Body of pancreas (tissue), 4 donors: ENCODE measurements around the gene STX8. TPM values are rescaled to one million over a fixed set of nuclear protein-coding genes. Genes with fewer than 3 reads are reported as not detected.
A peak's percentile ranks its signal among the peaks of the same experiment; 100 is the strongest.

Source experiments
- ATAC-seq: fragments of 150-250 bp; one replicate; pipeline ENCODE4 v1.9.1; 2016
- DNase-seq, 4 donors: peaks; one replicate each; pipeline ENCODE4 v3.0.0-alpha.2; 2019
- H3K27ac ChIP-seq, 4 donors: fragments of 200-600 bp; sonication (generic); 1 replicate in 3 of 4; 2 replicates in 1 of 4; pipeline versions ENCODE4 v1.5.1 to v1.6.1; 2016 to 2019; ENCODE audit warnings: mild to moderate bottlenecking in 1 of 4, mixed read lengths in 1 of 4, moderate library complexity in 1 of 4
- H3K27me3 ChIP-seq, 2 donors: fragments of 200-600 bp; sonication (generic); one replicate each; pipeline ENCODE4 v1.6.0; 2016; ENCODE audit warnings: mild to moderate bottlenecking in 1 of 2
- H3K36me3 ChIP-seq, 2 donors: fragments of 200-600 bp; sonication (generic); replicated peaks in 1 of 2; 2 replicates each; pipeline ENCODE4 v1.5.1; 2016; ENCODE audit warnings: low read depth in 2 of 2; ENCODE audit not compliant: insufficient read depth in 1 of 2
- H3K4me1 ChIP-seq: fragments of 200-600 bp; sonication (generic); one replicate; pipeline ENCODE4 v1.6.0; 2016
- H3K4me3 ChIP-seq, 2 donors: fragments of 200-600 bp; sonication (generic); 1 replicate in 1 of 2; 2 replicates in 1 of 2; pipeline ENCODE4 v1.5.1; 2016 to 2019
- H3K9me3 ChIP-seq, 3 donors: fragments of 200-600 bp; sonication (generic); 1 replicate in 2 of 3; 2 replicates in 1 of 3; pipeline ENCODE4 v1.5.1; 2016
- POLR2A ChIP-seq, 3 donors: fragments of 450-650 bp; IDR thresholded peaks; one replicate each; pipeline ENCODE4 v1.6.1; 2016; ENCODE audit warnings: antibody characterized with exemption in 3 of 3, mild to moderate bottlenecking in 2 of 3
- WGBS, 2 donors: methylation state at CpG; one replicate each; pipeline ENCODE4 v1.1.5; 2017; 5-methylcytosine and 5-hydroxymethylcytosine counted together
- intact Hi-C: fragments of 100-400 bp; cut with DNase I; formaldehyde crosslinking; loops from one replicate; pipeline ENCODE4 v1.15.1; 2023
- total RNA-seq, 2 donors: library from RNA; depleted of rRNA; stranded (reverse); fragments of >200 nt; gene quantifications; one replicate each; pipeline ENCODE4 v1.1.0, GENCODE V29; 2016
- TF ChIP-seq, protein P1 (sequence below), 7 experiments: fragments of 450-650 bp in 4 of 7; fragments of 200-600 bp in 3 of 7; sonication (generic) in 3 of 7; IDR thresholded peaks; one replicate each; pipeline ENCODE4 v1.5.1; 2016 to 2019; ENCODE audit warnings: antibody characterized with exemption in 7 of 7

Gene STX8
- total RNA-seq, 2 donors from 2014 or later = 32.2 to 37.6 TPM

DNA sequence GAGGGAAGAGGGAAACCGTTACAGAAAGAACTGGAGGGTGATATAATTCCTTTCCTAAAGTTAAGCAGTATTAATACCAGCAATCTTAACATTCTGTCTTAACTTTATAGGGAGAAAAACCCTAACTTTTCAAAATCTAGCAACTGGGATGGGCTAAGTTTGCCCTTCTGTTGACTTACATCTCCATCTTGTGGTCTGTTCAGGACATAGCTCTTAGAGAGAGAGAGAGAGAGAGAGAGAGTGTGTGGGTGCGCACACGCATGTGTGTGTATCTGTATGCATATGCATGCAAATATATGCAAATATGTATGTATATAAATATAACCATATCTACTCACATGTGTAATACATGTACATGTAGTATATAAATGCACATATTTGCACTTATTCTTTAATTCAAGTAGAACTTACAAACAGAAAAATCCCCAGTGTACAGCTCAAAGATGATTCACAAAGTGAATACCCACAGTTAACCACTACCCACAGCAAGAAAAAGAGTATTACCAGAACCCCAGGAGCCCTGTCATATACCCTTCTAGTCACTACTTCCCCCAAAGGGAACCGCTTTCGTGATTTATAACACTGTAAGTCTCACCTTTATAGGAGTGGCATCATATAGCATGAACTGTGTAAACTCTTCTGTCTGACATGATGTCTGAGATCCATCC, 46.5 kb downstream of the STX8 start:
- DNase-seq (no peak), ATAC-seq (no peak)
- WGBS, 2 donors = 67 to 84% methylated on average over 4 to 5 of the region's 5 CpGs
- intact Hi-C loops = loop anchor here (10.0 kb wide), 1 partner anchor 534 kb away; no protein-coding TSS in a partner anchor
- Histone ChIP-seq H3K27ac (no peak overlapping the region), H3K36me3 (no peaks in the 10 kb centered on the region), H3K4me1 (no peaks in the 10 kb centered on the region), H3K27me3 (no peaks in the 10 kb centered on the region), H3K4me3 (no peak overlapping the region), H3K9me3 (no peaks in the 10 kb centered on the region)
- TF ChIP-seq POLR2A (IDR thresholded peaks at IDR 0.05) = no peak
- TF ChIP-seq, protein P1, sequence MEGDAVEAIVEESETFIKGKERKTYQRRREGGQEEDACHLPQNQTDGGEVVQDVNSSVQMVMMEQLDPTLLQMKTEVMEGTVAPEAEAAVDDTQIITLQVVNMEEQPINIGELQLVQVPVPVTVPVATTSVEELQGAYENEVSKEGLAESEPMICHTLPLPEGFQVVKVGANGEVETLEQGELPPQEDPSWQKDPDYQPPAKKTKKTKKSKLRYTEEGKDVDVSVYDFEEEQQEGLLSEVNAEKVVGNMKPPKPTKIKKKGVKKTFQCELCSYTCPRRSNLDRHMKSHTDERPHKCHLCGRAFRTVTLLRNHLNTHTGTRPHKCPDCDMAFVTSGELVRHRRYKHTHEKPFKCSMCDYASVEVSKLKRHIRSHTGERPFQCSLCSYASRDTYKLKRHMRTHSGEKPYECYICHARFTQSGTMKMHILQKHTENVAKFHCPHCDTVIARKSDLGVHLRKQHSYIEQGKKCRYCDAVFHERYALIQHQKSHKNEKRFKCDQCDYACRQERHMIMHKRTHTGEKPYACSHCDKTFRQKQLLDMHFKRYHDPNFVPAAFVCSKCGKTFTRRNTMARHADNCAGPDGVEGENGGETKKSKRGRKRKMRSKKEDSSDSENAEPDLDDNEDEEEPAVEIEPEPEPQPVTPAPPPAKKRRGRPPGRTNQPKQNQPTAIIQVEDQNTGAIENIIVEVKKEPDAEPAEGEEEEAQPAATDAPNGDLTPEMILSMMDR (IDR thresholded peaks at IDR 0.05) = peak in 5 of 7 experiments; percentile 8 to 35 (median 27)

DNA sequence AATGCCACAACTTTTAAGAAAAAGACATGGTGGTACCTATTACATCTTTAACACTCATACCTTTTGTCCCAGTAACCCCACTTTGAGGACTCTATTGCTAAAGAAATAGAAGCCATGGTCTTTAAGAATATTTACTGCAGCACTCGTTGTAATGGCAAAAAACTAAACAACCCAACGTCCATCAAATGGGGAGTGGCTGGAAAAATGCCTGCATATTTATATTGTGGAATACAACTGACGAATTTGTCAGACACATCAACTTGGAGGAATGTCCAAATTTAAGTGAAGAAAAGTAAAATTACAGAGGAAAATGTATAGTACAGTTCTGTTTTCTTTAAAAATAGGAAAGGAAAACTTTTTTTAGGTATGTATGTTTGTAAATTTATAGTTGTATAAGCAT, 47.8 kb downstream of the STX8 start:
- Histone ChIP-seq H3K36me3 (no peaks in the 10 kb centered on the region), H3K4me3 (no peak overlapping the region), H3K27ac (no peak overlapping the region), H3K4me1 (no peaks in the 10 kb centered on the region), H3K9me3 (no peaks in the 10 kb centered on the region), H3K27me3 (no peaks in the 10 kb centered on the region)
- no peak for TF ChIP-seq POLR2A (IDR thresholded peaks at IDR 0.05)
- TF ChIP-seq, protein P1 (IDR thresholded peaks at IDR 0.05) = no peak
- WGBS, 2 donors = 59 to 65% methylated on average over 3 of the region's 3 CpGs
- DNase-seq (no peak), ATAC-seq (no peak)
- intact Hi-C loops = loop anchor here (10.0 kb wide), 1 partner anchor 533 kb away; no protein-coding TSS in a partner anchor

DNA sequence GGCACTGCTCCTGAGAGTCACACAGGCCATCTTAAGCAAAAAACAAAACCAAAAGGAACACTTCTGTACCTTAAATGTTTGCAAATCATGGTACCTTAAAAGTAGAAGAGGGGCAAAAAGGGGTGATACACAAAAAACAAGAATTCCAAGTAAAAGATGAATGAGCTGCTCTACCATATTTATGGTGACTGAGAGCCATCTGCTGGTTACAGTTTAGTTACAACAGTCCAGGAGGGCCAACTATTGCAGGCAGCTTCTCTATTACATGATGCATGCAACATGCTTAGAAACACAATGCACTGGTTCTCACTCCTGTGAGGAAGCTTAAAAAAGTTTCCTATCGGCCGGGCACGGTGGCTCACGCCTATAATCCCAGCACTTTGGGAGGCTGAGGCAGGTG, 53.5 kb downstream of the STX8 start:
- Histone ChIP-seq H3K27ac (no peak overlapping the region), H3K9me3 (no peaks in the 10 kb centered on the region), H3K4me1 (no peaks in the 10 kb centered on the region), H3K27me3 (no peaks in the 10 kb centered on the region), H3K36me3 (no peaks in the 10 kb centered on the region), H3K4me3 (no peak overlapping the region)
- DNase-seq (peak in 2 of 4 donors; percentile 18 to 21), ATAC-seq (no peak)
- intact Hi-C loops = loop anchor here (10.0 kb wide), 1 partner anchor 527 kb away; no protein-coding TSS in a partner anchor
- WGBS, 2 donors = 47 to 59% methylated on average over 4 of the region's 4 CpGs
- TF ChIP-seq, protein P1 (IDR thresholded peaks at IDR 0.05) = peak in 6 of 7 experiments; percentile 17 to 57 (median 47)
- TF ChIP-seq POLR2A (IDR thresholded peaks at IDR 0.05) = no peak

DNA sequence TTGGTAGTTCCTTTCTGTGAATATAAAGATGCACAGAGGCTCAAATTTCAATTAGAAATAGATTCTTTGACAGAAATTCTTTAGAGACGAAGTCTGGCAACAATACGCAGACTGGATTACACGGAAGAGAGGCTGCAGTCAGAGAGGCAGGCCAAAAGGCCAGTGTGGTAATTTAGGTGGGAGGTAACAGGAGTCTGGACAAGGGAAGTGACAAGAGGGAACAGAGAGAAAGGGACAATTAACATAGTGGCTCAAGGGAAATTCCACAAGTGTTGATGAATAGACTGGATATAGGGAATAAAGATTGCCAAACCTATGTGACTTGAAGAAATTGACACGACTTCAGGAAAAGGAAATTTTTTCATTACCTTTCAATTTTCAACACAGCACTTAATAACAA, 54.6 kb downstream of the STX8 start:
- Histone ChIP-seq H3K4me1 (no peaks in the 10 kb centered on the region), H3K9me3 (no peaks in the 10 kb centered on the region), H3K4me3 (no peak overlapping the region), H3K27ac (no peak overlapping the region), H3K27me3 (no peaks in the 10 kb centered on the region), H3K36me3 (no peaks in the 10 kb centered on the region)
- ATAC-seq (no peak), DNase-seq (no peak)
- intact Hi-C loops = loop anchor here (10.0 kb wide), 1 partner anchor 526 kb away; no protein-coding TSS in a partner anchor
- 75 to 82% methylated on average over 4 of the region's 4 CpGs for WGBS, 2 donors
- TF ChIP-seq, protein P1 (IDR thresholded peaks at IDR 0.05) = no peak
- no peak for TF ChIP-seq POLR2A (IDR thresholded peaks at IDR 0.05)

DNA sequence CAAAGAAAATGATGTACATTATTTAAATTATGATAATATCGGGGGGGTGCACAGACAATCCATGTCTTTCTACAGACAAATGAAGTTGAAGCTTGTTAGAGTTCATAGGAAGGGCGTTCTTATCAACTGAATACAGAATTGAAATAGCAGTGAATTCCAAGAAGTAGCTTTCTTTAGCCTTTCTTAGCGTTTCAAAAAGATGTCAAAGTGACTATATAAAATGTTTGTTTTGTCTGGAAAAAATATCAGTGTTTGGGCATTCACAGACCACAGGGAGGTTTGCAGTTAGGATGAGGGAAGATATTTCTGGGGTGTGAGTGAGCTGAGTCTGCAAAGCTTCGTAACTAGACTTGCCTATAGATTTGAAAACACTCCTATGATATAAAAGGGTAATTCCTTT, 55.0 kb downstream of the STX8 start:
- Histone ChIP-seq H3K27me3 (no peaks in the 10 kb centered on the region), H3K27ac (no peak overlapping the region), H3K4me3 (no peak overlapping the region), H3K36me3 (no peaks in the 10 kb centered on the region), H3K4me1 (no peaks in the 10 kb centered on the region), H3K9me3 (no peaks in the 10 kb centered on the region)
- WGBS, 2 donors = 65 to 78% methylated on average over 4 of the region's 4 CpGs
- intact Hi-C loops = loop anchor here (10.0 kb wide), 1 partner anchor 526 kb away; no protein-coding TSS in a partner anchor
- TF ChIP-seq, protein P1 (IDR thresholded peaks at IDR 0.05) = no peak
- no peak for TF ChIP-seq POLR2A (IDR thresholded peaks at IDR 0.05)
- ATAC-seq = no peak
- DNase-seq = no peak
